ENCODE data around the gene TRIM46. TPM values are rescaled to one million over a fixed set of nuclear protein-coding genes. Genes with fewer than 3 reads are reported as not detected.

The TRIM46 gene
- polyA plus RNA-seq, 1 experiment = 2.9 TPM

DNA sequence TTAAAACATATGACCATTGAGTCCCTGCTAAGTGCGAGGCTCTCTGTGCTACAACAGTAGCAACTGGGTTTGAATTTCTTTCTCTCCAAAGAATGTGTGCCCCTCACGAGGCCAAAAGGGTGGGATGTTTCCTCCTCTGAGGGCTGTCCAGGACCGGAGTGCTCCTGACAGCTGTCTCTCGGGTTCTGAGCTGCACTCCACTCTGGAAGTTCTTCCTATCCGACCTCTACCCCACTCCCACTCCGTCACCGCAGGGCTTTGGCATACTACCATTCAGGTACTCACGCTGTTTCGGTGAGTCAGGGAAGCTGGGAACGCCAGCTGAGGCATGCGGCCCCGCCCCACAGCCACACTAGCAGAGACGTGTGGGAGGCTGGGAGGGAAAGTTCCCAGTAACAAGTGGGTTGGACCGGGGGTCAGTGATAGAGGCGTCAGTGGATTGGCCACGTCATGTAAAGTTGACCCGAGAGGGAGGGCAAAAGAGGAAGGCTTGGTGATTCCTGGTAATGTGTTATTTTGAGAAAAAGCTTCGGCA is 38.7 kb upstream of the TRIM46 start:
- no peaks in the 10 kb centered on the region for H3K27me3 ChIP-seq (ENCODE audit: control insufficient read depth, insufficient read depth, low read length)
- ChIA-PET CTCF (interaction anchor here (1.0 to 2.6 kb wide), 4 partner anchors 29 to 50 kb away, joined by 4 to 10 read pairs (median 8); partner anchors contain the start of gene KRTCAP2), POLR2A (interaction anchor here (0.7 to 1.3 kb wide), 2 partner anchors 38 to 43 kb away, joined by 3 to 7 read pairs; partner anchors contain the start of gene KRTCAP2)
- DNase-seq (ENCODE audit: low read depth, low spot score) = peak; percentile 84
- H3K4me3 ChIP-seq (ENCODE audit: low read depth, low read length) = peak overlapping the region; percentile 94
- H3K9me3 ChIP-seq (ENCODE audit: control insufficient read depth, insufficient read depth, low read length) = no peaks in the 10 kb centered on the region
- peak overlapping the region; percentile 100 for H3K27ac ChIP-seq (ENCODE audit: low read depth, low read length)
- no peak for TF ChIP-seq CTCF (IDR thresholded peaks at IDR 0.05; ENCODE audit: low read depth, low read length)

GRCh38 chr1:155135415-155136028 is 38.1 kb upstream of the TRIM46 start, which contains the start of gene SLC50A1:
TSS of gene SLC50A1 (plus strand) at chr1:155135852. CDS start at chr1:155135912, 60 bp downstream.
- Histone ChIP-seq H3K4me3 (ENCODE audit: low read depth, low read length) (peak within 1 kb of the TSS; percentile 94), H3K27me3 (ENCODE audit: control insufficient read depth, insufficient read depth, low read length) (no peaks in the 10 kb centered on the region), H3K27ac (ENCODE audit: low read depth, low read length) (peak within 1 kb of the TSS; percentile 100), H3K9me3 (ENCODE audit: control insufficient read depth, insufficient read depth, low read length) (no peaks in the 10 kb centered on the region)
- TF ChIP-seq CTCF (IDR thresholded peaks at IDR 0.05; ENCODE audit: low read depth, low read length) = peak; percentile 15; the same call in 1 of the 2 replicates
- POLR2A ChIA-PET = interaction anchor here (0.6 to 1.3 kb wide), 4 partner anchors 20 to 44 kb away, joined by 3 to 7 read pairs (median 3); partner anchors contain the start of gene KRTCAP2
- CTCF ChIA-PET = interaction anchor here (1.0 to 2.6 kb wide), 4 partner anchors 29 to 50 kb away, joined by 4 to 10 read pairs (median 8); partner anchors contain the start of gene KRTCAP2
- peak; percentile 79 for DNase-seq (ENCODE audit: low read depth, low spot score)

GRCh38 chr1:155136748-155137147 is 36.9 kb upstream of the TRIM46 start:
- peaks cover 7% of the 10 kb centered on the region for H3K27me3 ChIP-seq (ENCODE audit: control insufficient read depth, insufficient read depth, low read length)
- no peaks in the 10 kb centered on the region for H3K9me3 ChIP-seq (ENCODE audit: control insufficient read depth, insufficient read depth, low read length)
- peak overlapping the region; percentile 39 for H3K27ac ChIP-seq (ENCODE audit: low read depth, low read length)
- peak overlapping the region; percentile 57 for H3K4me3 ChIP-seq (ENCODE audit: low read depth, low read length)
- ChIA-PET CTCF (interaction anchor here (0.7 to 2.6 kb wide), 5 partner anchors 8 to 51 kb away, joined by 3 to 11 read pairs (median 4); partner anchors contain the start of gene KRTCAP2), POLR2A (interaction anchor here (0.6 to 0.7 kb wide), 2 partner anchors 14 to 1361 kb away, joined by 4 to 6 read pairs; no protein-coding TSS in a partner anchor)
- no peak for DNase-seq (ENCODE audit: low read depth, low spot score)
- no peak for TF ChIP-seq CTCF (IDR thresholded peaks at IDR 0.05; ENCODE audit: low read depth, low read length)

DNA sequence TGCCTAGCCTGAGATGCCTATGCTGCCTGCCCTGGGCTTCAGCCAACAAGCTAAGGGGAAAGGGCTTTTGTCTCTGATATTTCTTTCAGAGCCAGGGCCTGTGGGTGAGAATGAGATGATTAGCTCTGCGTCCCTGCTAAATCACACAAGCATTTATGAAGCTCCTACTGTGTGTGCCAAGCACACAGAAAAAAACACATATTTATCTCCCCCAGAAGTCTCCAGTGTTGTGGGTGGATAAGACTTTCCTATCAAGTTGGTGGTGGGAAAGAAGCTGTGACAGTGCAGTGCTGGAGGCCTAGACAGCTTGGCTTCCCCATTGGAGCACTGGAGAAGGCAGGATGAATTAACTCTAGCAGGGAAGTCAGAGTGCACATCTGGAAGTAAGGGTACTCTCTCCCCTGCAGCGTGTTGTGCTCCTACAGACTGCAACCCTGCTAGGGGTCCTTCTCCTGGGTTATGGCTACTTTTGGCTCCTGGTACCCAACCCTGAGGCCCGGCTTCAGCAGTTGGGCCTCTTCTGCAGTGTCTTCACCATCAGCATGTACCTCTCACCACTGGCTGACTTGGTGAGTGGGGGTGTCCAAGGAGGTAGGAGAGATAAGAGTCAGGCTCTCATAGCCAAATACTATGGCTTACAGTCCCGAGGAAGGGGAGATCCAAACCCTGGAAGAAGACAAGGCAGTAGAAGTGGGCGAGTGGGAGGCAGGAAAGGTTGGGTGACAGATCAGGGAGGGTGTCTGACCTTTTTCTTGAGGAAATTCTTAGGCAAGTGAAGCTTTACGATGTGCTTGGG is 36.3 kb upstream of the TRIM46 start:
- Histone ChIP-seq H3K9me3 (ENCODE audit: control insufficient read depth, insufficient read depth, low read length) (no peaks in the 10 kb centered on the region), H3K27ac (ENCODE audit: low read depth, low read length) (peak overlapping the region; percentile 39), H3K27me3 (ENCODE audit: control insufficient read depth, insufficient read depth, low read length) (peaks cover 11% of the 10 kb centered on the region), H3K4me3 (ENCODE audit: low read depth, low read length) (peak overlapping the region; percentile 57)
- no peak for TF ChIP-seq CTCF (IDR thresholded peaks at IDR 0.05; ENCODE audit: low read depth, low read length)
- ChIA-PET CTCF (interaction anchor here (0.9 to 2.6 kb wide), 7 partner anchors 29 to 52 kb away, joined by 4 to 11 read pairs (median 4); partner anchors contain the start of gene KRTCAP2), POLR2A (no interaction called here)
- no peak for DNase-seq (ENCODE audit: low read depth, low spot score)
